GM19372 (cell line): ENCODE results near the gene ATP2B3.

ENCODE experiments used
- ATAC-seq: cut with Tn5 transposase; IDR thresholded peaks from one replicate; pipeline ENCODE4 v1.9.1; 2021; ENCODE audit warnings: mild to moderate bottlenecking, low read depth, moderate library complexity; ENCODE audit not compliant: unreplicated experiment

The ATP2B3 gene

DNA sequence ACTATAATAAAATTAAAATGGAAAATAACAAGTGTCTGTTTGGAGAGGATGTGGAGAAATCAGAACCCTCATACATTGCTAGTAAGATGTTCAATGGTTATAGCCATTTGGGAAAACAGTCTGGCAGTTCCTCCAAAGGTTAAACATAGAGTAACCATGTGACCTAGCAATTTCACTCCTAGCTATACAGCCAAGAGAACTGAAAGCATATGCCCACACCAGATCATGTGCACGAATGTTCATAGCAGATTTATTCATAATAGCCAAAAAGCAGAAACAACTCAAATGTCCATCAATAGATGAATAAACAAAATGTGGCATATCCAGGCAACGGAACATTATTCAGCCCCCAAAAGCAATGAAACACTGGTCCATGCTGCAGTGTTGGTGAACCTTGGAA lies 90.9 kb downstream of the ATP2B3 start:
- no peak for ATAC-seq

DNA sequence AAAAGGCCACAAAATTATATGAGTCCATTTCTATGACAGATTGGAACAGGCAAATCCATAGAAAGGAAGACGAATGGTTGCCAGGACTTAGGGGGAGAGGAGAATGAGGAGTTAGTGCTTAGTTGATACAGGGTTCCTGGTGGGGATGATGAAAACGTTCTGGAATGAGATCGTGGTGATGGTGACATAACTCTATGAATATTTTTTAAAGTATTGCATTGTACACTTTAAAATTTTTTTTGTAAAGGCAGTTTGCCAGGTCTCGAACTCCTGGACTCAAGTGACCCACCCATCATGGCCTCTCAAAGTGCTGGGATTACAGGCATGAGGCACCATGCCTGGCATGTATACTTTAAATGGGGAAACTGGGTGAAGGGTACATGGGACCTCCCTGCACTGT lies 91.4 kb downstream of the ATP2B3 start:
- no peak for ATAC-seq

DNA sequence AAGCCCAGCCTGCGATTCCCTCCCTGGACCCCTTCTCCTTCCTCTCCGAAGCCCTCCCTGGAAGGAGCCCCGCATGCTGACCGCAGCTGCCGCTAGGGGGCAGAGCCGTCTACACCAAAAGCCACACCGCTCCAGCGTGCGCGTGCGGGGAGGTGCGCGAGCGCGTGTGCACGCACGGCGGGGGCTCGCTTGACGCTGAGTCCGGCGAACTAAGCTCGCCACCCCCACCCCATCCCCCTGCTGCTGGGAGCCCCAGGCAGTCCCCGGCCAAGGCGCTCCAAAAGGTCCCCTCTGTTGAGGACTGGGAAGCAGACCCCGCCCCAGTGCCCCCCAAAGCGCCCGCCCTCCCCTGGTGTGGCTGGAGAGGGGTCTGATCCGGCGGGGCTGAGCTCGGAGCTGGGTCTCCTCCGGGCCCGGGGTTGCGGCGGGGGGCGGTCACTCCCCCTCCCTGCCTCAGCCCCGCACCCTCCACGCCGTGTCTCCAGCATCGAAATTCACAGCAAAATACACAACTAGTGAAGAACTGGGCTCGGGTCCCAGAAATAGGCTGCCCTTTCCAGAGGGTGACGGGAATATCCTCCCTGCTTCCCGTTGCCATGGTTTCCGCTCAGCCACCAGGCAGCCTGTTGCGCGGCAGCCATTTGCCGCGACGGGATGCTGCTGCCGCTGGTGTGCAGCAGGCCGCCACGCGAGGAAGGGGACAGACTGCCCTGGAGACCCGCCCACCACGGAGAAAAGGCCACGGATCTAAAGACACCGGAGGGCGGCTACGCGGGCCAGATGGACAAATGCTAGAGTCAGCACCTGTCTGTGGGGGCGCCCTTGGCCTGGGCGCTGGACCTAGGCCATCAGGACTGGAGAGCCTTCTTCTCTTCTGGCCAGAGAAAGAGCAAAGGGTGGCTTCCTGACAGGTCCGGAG lies 92.7 kb downstream of the ATP2B3 start:
- ATAC-seq = no peak

DNA sequence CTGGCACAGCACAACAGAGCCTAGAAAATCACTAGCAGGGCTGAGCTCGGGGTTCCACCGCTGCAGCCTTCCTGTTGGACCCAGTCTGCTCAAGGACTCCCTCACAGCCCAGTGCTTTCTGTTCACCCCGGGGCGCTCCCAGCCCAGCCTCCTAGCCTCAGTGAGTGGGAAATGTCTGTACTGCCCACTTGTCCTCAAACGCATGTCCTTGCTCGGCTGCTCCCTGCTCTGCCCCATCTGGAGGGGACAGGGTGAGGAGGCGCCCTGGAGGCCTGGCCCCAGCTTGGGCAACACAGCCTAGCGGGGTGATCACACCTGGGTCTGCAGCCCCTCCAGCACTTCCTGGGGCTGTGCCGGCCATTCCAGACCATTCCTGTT lies 93.4 kb downstream of the ATP2B3 start:
- no peak for ATAC-seq

DNA sequence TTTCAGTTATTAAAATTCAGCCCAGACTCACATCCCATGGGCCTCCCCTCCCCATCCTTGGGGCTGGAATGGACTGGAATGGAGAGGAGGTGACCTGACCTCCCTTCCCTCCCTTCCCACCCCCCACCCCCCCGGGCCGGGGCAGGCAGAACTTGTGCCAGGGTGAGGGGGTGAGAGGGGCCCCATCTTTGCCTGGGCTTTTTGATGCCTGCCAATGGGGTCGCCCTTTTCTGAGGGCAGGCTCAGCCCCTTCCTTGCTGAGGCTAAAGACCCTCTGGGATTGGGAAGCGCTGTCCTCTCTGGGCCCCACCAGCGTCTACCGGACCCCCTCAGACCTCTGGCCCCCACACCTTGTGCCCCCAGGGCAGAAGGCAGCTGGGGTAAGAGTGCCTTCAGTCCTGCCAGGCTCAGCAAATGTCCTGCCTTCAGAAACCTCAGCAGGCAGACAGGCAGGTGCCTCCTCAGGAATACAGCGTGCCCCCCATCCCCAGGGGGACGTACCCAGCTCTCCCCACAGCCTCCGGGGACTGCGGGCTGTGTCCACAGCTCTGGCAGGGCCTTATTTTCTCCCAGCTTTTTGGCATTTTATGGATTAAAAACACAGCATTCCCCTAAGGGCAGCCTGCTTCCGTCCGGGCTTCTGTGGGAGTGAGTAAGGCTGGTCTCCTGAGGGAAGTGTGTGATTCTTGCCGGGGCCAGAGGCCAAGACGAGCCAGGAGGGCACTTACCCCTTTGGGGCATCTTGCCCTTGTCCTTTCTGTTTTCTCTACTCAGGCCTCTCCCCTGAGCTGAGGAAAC lies 94.1 kb downstream of the ATP2B3 start:
- ATAC-seq = no peak

DNA sequence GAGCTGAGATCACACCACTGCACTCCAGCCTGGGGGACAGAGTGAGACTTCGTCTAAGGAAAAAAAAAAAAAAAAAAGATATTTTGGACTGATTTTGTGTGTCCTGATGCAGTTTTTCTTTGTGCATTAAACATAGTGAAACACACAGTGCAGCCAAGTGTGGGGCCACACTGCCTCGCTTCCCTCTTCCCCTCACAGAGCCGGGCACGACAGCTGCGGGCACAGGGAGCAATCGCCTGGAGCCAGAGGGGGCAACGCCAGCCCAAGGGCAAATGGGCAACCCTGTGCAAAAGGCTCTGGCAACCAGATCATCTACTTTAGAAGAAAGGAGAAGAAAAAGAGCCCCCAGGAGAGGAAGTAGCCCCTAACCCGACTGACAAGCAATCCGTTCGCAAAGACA lies 95.0 kb downstream of the ATP2B3 start:
- no peak for ATAC-seq

DNA sequence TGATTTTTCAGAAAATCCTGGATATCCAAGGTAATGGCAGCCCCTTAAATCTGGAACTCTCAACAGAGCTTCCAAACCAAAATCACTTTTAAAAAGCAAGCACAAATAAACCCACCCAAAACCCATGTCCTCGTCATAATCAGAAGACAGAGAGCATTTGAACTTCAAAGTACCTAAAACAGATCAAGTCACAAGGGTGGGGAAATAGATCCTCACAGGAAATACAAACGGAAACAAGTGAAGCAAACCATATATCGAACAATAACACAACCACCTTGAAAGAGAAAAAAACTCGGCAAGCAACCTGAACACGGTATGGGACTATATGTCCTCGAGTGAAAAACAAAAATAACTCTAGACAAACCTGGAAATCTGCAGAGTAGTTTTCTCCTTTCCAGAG lies 97.4 kb downstream of the ATP2B3 start:
- no peak for ATAC-seq

DNA sequence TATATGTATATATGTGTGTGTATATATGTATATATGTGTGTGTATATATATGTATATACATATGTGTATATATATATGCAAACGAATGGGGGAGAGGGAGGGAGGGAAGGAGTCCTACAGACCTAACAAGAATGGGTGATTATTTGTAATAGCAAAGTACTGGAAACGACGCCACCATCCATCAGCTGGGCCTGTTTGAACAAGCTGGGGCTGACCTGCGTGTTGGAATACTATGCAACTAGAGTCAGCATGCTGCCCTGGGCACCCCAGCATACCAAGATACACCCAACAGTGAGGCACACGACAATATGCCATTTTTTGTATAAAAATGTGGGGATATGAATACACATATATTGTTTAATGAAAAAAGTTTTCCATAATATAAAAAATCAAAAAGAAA lies 103.1 kb downstream of the ATP2B3 start:
- no peak for ATAC-seq

DNA sequence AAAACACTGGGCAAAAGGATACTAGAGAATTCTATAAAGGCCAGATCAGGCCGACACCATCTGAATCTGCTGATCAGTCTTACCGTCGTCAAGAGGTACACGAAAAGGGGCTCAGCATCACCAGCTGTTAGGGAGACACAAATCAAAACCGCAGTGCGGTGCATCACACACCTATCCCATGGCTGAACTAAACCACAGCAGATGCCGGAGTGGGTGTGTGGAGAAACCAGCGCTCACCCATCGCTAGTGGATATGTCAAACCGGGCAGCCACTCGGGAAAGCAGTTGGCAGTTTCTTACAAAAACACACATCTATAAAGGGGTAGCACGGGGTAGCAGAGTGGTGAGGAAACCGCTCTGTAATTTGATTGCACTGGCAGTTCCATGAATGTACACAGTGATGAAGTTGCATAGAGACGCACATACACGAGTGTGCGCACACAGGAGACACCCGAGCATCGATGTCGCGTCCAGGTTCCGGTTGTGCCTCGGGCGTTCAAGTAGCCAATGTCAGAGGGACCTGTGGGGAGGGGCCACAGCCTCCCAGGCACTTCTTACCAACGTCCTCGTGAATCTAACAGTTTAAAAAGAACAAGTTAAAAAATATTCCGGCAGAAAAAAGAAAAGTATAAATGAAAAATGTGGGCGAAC lies 104.6 kb downstream of the ATP2B3 start:
- no peak for ATAC-seq

DNA sequence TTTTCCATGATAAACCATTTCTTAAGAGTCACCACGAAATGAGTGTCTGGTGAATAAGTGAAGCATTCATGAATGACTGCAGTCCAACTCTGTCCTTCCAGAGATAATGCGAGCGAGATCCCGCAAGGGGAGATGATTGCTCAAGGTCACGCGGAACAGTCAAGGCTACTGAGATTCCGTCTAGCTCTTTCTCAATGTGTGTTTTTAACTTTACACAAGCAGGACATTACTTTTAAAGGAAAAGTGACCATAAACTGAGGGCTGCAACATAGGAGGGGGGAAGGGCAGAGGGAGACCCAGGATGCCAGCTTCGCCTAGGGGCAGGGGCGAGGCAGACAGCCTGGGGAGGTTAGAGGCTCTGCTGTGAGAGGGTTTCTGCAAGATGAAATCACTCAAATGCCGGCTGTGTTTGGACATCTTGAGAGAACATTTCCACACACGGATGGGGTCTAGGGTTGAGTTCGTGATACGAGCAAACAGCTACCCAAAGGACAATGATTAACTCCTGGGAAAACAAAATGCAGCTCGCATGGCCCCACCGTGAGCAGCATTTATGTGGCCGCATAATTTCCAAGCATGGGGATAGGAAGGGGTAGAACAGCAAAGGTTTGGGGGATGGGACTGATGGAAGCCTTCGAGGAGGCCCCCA lies 105.3 kb downstream of the ATP2B3 start:
- ATAC-seq = no peak

DNA sequence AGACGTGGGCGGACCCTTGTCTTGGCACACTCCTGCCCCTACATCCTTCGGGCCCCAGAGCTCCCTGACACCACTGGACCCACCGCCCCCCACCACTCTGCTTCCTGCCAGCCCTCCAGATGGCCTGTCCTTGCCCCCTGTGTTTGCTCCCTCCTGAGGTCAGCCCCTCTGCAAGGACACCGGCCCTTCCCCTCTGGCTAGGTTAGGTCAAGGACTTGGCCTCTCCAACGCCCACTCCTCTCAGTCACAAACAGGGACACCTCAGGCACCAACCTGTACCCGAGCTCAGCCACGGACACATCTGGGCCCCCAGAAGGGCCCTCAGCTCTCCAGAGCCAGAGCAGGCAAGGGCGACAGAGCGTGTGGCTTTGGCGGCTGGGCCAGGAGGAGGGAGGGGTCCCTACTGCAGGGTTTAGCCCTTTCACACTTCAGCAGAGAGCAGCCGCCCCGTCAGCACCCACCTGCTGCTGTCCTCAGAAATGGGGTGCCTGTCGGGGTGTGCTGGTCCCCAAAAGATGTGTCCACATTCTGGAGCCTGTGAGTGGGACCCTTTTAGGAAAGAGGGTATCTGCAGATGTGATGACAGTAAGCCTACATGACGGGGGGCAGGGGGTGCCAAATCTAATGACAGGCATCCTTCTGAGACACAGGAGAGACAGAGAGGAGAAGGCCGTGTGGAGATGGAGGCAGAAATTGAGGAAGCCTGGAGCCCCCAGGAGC lies 106.0 kb downstream of the ATP2B3 start:
- no peak for ATAC-seq

DNA sequence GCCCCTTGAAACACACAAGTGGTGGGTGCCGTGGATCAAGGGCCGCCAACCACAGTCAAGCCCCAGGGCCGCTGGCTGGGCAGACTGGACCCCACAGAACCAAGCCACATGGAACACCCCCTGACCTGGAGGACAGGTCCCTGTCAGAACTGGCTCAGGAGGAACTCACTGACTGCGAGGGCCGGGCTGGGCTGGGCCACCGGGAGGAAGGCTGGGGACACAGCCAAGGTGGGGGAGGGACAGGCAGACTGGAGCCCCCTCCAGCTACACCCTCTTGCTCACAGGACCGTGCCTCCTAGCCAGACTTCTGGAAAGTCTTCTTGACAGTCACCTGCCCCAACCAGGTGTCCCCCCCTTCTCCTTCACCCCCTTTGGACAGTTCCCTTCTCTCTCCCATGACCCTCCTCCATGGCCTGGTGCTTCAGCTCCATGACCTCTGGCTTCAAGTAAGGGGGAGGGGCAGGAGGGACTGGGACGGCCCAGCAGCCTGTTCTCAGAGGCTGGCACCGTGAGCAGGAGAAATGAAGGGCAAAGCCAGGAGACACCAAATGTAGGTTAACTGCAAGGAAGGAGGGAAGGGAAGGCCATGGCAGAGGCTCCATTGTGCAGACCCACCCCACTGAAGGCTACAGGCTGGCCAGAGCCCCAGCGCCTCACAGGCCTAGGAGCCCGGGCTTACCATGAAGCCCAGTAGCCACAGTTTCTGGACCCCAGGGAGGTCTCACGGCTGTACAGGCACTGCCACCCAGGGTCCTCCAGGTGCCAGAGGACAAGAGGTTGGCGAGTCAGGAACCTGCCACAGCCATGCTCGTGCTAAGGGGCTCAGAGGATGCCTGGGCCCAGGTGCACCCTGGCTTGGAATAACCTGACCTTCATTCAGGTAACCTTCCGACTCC lies 107.0 kb downstream of the ATP2B3 start:
- no peak for ATAC-seq

DNA sequence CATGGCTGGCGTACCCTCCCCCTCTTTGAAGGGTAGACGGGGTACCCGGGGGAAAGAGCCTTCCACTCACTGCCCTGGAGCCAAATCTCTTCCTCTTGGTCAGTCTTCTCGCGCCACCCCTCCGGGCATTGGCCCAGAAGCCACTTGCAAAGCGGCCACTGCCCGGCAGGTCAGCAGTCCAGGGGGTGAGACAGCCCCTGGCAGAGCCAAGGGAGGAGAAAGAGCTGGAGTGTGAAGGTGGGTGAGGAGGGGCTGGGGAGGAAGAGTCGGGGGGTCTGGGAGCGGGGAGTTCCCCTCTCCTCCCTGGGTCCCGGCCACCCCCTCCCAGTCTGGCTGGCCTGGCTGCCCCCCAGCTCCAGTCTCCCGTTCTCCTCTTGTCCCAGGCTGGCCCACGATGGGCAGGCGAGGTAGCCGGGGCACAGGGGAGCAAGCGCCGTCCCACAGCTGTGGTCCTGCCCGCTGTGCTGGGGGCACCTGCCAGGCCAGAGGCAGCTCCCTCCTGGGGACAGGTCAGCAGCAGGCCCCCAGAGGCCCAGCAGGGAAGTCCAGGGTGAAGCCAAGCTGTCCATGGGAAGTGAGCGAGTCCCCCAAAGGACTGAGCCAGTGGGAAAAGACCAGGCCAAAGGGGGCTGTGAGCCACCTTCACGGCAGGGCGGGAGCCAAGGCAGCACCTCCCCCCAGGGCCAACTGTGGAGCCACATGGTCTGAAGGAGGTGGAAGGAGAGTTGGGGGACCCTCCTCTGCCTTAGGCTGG lies 108.0 kb downstream of the ATP2B3 start:
- ATAC-seq = no peak

DNA sequence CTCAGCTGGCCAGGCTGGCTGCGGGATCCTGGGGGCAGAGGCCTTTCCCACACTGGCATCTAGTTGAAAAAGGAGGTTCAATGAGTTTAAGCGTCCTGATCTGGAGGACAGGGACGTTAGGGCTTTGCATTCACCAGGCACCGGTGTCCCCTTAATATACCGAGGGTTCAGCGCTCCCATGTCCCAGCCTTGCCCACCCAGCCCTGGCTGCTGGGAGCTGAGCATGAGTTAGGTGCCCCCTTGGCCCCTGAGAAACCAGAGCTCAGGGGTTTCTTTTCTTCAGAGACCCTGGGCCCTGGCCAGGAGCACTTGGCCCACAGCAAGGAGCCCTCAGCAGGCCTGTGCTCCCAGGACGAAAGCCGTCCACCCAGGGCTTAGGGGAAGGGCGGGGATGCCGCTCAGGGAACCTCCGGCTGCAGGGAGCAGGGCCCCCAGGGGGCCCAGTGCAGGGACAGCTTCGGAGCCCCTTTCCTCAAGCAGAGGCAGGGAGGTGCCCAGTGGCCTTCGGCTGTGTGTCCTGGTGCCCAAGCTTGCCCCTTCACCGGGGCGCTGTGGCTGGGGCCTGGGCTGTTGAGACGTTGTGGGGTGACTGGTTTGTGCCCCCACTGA lies 108.7 kb downstream of the ATP2B3 start:
- ATAC-seq = no peak

DNA sequence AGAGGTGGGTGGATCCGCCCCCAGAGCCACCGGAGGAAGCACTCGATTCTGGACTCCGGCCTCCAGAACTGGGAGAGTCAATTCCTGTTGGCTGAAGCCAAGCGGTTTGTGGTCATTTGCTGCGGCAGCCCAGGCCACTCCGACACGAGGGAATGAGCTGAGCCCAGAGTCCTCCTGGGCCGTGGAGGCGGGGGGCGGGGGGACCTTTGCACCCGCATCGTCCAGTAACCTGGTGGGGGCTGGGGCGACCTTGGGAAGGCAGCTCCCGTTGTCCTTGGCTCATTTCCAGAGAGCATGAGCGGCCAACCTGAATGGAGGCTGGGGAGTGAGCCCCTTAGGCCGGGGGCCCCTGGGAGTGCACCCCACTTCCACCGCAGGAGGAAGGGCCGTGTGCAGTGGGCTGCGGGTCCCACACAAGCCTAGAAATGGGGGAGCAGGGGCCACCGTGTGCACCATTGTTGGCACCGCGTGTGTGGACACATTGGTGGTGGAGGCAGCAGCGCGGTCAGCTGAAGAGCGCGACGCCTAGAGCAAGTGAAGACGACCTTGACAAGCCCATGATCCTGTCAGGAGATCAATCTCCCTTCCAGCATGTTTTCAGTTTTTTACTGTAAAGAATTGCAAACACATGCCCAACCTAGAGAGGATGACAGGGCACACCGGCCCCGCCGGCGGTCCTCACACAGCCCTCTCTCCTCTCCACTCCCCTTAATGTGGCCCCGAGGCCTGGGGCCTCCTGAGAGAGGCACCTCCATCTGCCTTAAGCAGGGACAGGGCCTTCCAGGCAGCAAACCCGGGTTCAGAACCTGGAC lies 109.6 kb downstream of the ATP2B3 start:
- ATAC-seq = no peak

DNA sequence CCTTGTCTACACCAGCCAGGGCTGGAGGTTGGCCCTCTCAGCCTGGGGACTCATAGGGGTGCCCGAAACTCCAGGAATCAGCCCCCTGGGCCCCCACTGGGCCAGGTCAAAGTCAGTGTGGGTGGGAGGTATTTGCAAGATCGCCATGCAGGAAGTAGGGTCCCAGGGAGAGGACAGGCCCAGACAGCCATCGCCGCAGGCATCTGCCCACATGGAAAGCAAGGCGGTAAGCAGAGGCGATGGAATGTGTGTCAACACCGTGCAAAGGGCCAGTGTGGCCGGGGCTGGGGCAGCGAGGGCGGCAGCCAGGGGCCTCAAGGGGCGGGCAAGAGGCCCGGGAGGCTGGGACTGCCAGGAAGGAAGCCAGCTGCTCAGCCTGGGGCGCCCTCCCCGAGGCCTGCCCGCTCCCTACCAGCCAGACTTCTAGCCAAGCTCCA lies 110.3 kb downstream of the ATP2B3 start:
- no peak for ATAC-seq

DNA sequence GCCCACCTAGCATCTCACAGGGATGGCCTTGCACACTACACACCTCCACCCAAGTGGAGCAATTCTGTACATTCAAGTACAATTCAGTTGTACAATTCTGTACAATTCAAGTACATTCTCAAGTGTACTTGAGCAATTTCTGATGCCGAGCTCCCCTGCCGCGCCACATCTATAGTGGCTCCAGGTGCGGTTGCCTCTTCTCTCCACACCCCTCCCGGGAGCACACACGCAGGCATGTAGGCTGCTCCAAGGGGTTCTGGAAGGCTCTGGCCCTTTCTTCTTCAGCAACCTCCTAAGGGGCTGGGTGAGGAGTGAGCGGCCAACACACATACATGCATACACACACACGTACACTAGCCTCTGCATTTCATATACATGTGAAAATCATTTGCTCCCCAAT lies 110.7 kb downstream of the ATP2B3 start:
- ATAC-seq = no peak
